Measurements from ENCODE around the gene TAF1C. TPM values are rescaled to one million over a fixed set of nuclear protein-coding genes. Genes with fewer than 3 reads are reported as not detected.

Gene TAF1C
- total RNA-seq, 1 experiment from 2014 or later: 79.7 TPM

DNA sequence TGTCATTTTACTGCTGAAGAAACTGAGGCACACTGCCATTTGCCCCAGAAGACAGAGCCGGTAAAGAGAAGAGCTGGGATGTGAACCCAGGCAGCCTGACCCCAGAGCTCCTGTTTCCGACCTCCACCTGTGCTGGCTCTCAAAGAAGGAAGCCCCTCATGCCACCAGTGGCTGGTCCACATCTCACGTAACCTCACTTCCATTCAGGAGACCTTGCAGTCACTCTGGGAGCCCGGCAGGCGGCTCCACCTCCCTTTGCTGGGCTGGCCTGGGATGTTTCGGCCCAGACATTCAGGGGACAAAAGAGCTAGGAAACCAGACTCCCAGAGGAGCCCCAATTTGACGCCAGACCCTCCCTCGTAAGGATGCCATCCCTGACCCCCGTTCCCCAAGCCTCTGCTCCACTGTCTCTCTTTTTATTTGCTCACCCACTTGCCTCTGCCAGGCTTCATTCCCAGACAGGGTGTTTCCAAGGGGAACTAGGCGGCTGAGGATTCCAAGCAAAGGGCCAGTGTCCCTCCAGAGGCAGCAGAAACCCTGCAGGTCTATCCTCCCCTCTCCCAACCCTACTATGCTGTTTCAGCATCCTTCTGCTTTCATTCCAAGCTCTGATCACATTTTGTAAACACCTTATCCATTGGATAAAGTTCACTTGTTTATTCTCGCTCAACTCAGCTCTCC lies 2.8 kb downstream of the TAF1C start:
- CTCF ChIA-PET: interaction anchor here (0.5 kb wide), 1 partner anchor 160 kb away, joined by 3 read pairs; no protein-coding TSS in a partner anchor
- Histone ChIP-seq H3K4me3 (ENCODE audit: low read depth, low read length) (no peak overlapping the region), H3K36me3 (ENCODE audit: control insufficient read depth, insufficient read depth, low read length) (peaks cover 4% of the 10 kb centered on the region), H3K4me1 (no peaks in the 10 kb centered on the region), H3K9me3 (no peaks in the 10 kb centered on the region), H3K27me3 (replicated peaks; ENCODE audit: control insufficient read depth, insufficient read depth, low read length) (no peaks in the 10 kb centered on the region)
- Mint-ChIP-seq H3K4me1 (ENCODE audit: low read depth, unreplicated experiment) (peaks cover 6% of the 10 kb centered on the region), H3K27me3 (ENCODE audit: insufficient read depth, unreplicated experiment) (no peaks in the 10 kb centered on the region), H3K4me3 (ENCODE audit: unreplicated experiment) (no peak overlapping the region), H3K27ac (ENCODE audit: unreplicated experiment) (no peak overlapping the region), H3K9me3 (ENCODE audit: unreplicated experiment) (no peaks in the 10 kb centered on the region), H3K36me3 (ENCODE audit: insufficient read depth, unreplicated experiment) (peaks cover 24% of the 10 kb centered on the region)
- intact Hi-C loops (cut with micrococcal nuclease; ENCODE audit: unreplicated experiment): loop anchor here (10.0 kb wide), 1 partner anchor 301 kb away; no protein-coding TSS in a partner anchor
- no peak for DNase-seq
- POLR2A ChIA-PET: no interaction called here
- no TSS peak for BruUV-seq (replicated peaks)
- TF ChIP-seq, protein P1, sequence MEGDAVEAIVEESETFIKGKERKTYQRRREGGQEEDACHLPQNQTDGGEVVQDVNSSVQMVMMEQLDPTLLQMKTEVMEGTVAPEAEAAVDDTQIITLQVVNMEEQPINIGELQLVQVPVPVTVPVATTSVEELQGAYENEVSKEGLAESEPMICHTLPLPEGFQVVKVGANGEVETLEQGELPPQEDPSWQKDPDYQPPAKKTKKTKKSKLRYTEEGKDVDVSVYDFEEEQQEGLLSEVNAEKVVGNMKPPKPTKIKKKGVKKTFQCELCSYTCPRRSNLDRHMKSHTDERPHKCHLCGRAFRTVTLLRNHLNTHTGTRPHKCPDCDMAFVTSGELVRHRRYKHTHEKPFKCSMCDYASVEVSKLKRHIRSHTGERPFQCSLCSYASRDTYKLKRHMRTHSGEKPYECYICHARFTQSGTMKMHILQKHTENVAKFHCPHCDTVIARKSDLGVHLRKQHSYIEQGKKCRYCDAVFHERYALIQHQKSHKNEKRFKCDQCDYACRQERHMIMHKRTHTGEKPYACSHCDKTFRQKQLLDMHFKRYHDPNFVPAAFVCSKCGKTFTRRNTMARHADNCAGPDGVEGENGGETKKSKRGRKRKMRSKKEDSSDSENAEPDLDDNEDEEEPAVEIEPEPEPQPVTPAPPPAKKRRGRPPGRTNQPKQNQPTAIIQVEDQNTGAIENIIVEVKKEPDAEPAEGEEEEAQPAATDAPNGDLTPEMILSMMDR (IDR thresholded peaks at IDR 0.05; ENCODE audit: insufficient read depth in 1 of 2, low read depth in 1 of 2, low read length in 1 of 2, severe bottlenecking in 1 of 2, unreplicated experiment in 1 of 2): no peak

- no peaks in the 10 kb centered on the region for H3K9me3 Mint-ChIP-seq (ENCODE audit: unreplicated experiment)
- BruUV-seq (replicated peaks): no TSS peak
These were observed 3.3 kb downstream of the TAF1C start for GRCh38 chr16:84183572-84183875.

DNA sequence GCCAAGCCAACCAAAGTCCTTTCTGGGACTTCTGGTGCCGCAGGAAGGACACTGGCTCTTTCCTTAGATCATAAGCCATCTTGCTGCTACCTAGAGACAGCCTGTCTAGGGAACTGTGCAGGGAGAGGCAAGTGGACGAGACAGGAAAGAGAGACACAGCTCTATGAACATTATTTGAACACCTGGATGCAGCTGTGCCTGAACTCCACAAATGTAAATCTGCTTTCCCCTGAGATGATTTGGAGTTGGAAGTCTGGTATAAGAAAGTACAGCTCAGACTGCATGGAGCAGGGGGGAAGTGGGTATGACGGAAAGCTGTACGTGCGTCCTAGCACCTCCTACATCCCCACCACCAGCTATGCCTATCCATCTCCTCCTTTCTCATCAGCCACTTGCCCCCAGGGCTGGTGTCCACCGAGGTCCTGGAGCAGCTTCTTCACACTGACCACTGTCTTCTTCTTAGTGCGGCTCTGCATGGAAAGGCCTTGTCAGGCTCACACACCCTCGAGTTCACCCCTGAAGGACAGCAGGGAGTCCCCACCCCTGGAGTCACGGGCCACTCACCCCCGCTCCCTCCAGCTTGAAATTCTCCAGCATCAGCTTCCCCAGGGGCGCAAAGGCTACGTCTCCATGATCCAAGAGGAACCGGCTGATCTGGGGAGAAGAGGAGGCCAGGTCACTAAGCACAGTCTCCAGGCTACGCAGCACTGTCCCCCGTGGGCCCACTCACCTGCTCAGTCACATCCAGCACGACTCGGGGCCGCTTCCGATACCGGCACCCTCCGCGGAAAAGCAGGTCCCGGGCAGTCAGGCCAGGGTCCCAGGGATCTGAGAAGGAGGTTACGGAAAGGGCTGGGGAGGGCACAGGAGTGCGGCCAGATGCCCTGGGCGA lies 3.9 kb downstream of the TAF1C start:
- H3K4me1 Mint-ChIP-seq (ENCODE audit: low read depth, unreplicated experiment): peaks cover 6% of the 10 kb centered on the region
- H3K27ac Mint-ChIP-seq (ENCODE audit: unreplicated experiment): no peak overlapping the region
- no peaks in the 10 kb centered on the region for H3K9me3 Mint-ChIP-seq (ENCODE audit: unreplicated experiment)
- peaks cover 24% of the 10 kb centered on the region for H3K36me3 Mint-ChIP-seq (ENCODE audit: insufficient read depth, unreplicated experiment)
- no peaks in the 10 kb centered on the region for H3K27me3 Mint-ChIP-seq (ENCODE audit: insufficient read depth, unreplicated experiment)
- intact Hi-C loops (cut with micrococcal nuclease; ENCODE audit: unreplicated experiment): loop anchor here (10.0 kb wide), 1 partner anchor 302 kb away; no protein-coding TSS in a partner anchor
- no TSS peak for BruUV-seq (replicated peaks)
- POLR2A ChIA-PET: no interaction called here
- Histone ChIP-seq H3K4me1 (no peaks in the 10 kb centered on the region), H3K4me3 (ENCODE audit: low read depth, low read length) (no peak overlapping the region), H3K36me3 (ENCODE audit: control insufficient read depth, insufficient read depth, low read length) (peaks cover 4% of the 10 kb centered on the region), H3K27me3 (replicated peaks; ENCODE audit: control insufficient read depth, insufficient read depth, low read length) (no peaks in the 10 kb centered on the region), H3K9me3 (no peaks in the 10 kb centered on the region)
- TF ChIP-seq, protein P1 (IDR thresholded peaks at IDR 0.05; ENCODE audit: insufficient read depth in 1 of 2, low read depth in 1 of 2, low read length in 1 of 2, severe bottlenecking in 1 of 2, unreplicated experiment in 1 of 2): no peak
- no peak for DNase-seq
- CTCF ChIA-PET: interaction anchor here (0.5 kb wide), 2 partner anchors 61 to 161 kb away, joined by 3 to 5 read pairs; no protein-coding TSS in a partner anchor
- H3K4me3 Mint-ChIP-seq (ENCODE audit: unreplicated experiment): no peak overlapping the region

More at GRCh38 chr16:84183572-84183875, 3.3 kb downstream of the TAF1C start:
- Histone ChIP-seq H3K4me1 (no peaks in the 10 kb centered on the region), H3K36me3 (ENCODE audit: control insufficient read depth, insufficient read depth, low read length) (peaks cover 4% of the 10 kb centered on the region), H3K27me3 (replicated peaks; ENCODE audit: control insufficient read depth, insufficient read depth, low read length) (no peaks in the 10 kb centered on the region), H3K4me3 (ENCODE audit: low read depth, low read length) (no peak overlapping the region), H3K9me3 (no peaks in the 10 kb centered on the region)
- no peak overlapping the region for H3K27ac Mint-ChIP-seq (ENCODE audit: unreplicated experiment)
- H3K36me3 Mint-ChIP-seq (ENCODE audit: insufficient read depth, unreplicated experiment): peaks cover 24% of the 10 kb centered on the region
- no peak overlapping the region for H3K4me3 Mint-ChIP-seq (ENCODE audit: unreplicated experiment)
- intact Hi-C loops (cut with micrococcal nuclease; ENCODE audit: unreplicated experiment): loop anchor here (10.0 kb wide), 1 partner anchor 301 kb away; no protein-coding TSS in a partner anchor
- no peaks in the 10 kb centered on the region for H3K27me3 Mint-ChIP-seq (ENCODE audit: insufficient read depth, unreplicated experiment)
- CTCF ChIA-PET: interaction anchor here (0.5 kb wide), 1 partner anchor 160 kb away, joined by 3 read pairs; no protein-coding TSS in a partner anchor
- TF ChIP-seq, protein P1 (IDR thresholded peaks at IDR 0.05; ENCODE audit: insufficient read depth in 1 of 2, low read depth in 1 of 2, low read length in 1 of 2, severe bottlenecking in 1 of 2, unreplicated experiment in 1 of 2): no peak
- no peak for DNase-seq
- POLR2A ChIA-PET: no interaction called here
- peaks cover 6% of the 10 kb centered on the region for H3K4me1 Mint-ChIP-seq (ENCODE audit: low read depth, unreplicated experiment)
